ENCODE measurements around the gene SEC23A.
"Not testable (repeated sequence)": the region's sequence is repeated elsewhere in the genome, so short reads cannot be mapped to it uniquely, and the experiment has no call there.

Gene SEC23A

DNA sequence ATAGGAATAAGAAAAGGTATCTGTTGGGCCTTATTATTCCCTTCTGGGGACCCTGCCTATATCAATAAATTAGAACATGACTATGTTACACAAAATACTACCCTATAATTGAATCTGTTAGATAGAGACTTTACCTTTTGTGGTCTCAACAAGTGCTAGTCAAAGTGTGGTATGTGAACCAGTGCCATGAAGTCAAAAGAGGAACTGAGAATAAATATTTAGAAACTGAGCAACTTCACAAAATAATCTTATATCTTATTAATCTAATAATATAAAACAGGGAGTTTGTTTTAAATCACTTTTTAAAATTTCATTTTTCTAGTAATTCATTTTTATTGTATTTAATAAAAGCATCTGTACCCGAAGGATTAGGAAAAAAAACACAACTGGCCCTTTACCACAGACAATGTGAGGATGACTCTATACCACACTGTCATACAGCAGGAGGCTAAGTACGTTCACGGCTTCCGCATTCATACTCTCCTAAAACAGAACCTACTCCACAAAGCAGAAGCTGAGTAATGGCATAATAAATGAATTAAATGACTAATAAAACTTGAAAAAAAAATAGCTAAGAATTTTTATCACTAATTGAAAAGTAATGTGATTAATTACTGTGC lies 42.1 kb downstream of the SEC23A start:
- Histone ChIP-seq H3K4me2 (no peak overlapping the region), H3K27ac (no peak overlapping the region), H3K9me3 (replicated peaks in 1 of 11) (peaks cover 37 to 49% (median 44%) of the 10 kb centered on the region in 11 experiments), H3K4me3 (no peak overlapping the region), H3K9ac (no peak overlapping the region), H3K27me3 (no peaks in the 10 kb centered on the region), H4K20me1 (no peaks in the 10 kb centered on the region), H3K4me1 (no peaks in the 10 kb centered on the region), H3K36me3 (peaks cover 86 to 100% (median 96%) of the 10 kb centered on the region in 11 experiments)
- no peak for TF ChIP-seq Cebpa-rat (IDR thresholded peaks at IDR 0.05)

- peak overlapping the region in 9 of 10 experiments; percentile 11 to 37 (median 31); a peak in 11 of 20 replicates for H3K4me3 ChIP-seq
- H3K36me3 ChIP-seq = peaks cover 94 to 100% (median 99%) of the 10 kb centered on the region in 11 experiments
- H3K27ac ChIP-seq = no peak overlapping the region
- H4K20me1 ChIP-seq = no peaks in the 10 kb centered on the region
- no peak overlapping the region for H3K4me2 ChIP-seq
- no peaks in the 10 kb centered on the region for H3K4me1 ChIP-seq
- no peak overlapping the region for H3K9ac ChIP-seq
- no peaks in the 10 kb centered on the region for H3K27me3 ChIP-seq
- H3K9me3 ChIP-seq (replicated peaks in 1 of 11) = peaks cover 69 to 90% (median 86%) of the 10 kb centered on the region in 11 experiments
- no peak for TF ChIP-seq Cebpa-rat (IDR thresholded peaks at IDR 0.05)
Measured at GRCh38 chr14:39055786-39056474, 47.1 kb downstream of the SEC23A start.

DNA sequence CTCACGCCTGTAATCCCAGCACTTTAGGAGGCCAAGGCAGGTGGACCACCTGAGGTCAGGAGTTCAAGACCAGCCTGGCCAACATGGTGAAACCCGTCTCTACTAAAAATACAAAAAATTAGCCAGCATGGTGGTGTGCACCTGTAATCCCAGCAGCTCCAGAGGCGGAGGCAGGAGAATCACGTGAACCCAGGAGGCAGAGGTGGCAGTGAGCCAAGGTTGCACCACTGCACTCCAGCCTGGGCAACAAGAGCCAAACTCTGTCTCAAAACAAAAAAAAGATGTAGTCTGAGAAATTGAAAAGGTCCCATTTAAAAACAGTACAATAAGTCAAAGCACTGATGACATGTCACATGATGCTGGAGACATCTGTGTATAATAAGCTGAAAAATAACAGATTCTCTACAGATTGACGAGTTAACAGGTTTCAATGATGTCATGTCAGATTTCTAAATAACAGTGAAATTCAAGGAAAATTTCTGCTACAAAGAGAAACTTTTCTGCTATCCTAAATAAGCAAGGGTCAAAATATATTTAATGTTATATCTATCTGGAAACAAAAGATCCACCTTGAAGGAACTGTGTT lies 50.1 kb downstream of the SEC23A start:
- H3K4me1 ChIP-seq, H3K9ac ChIP-seq, H3K27me3 ChIP-seq, H4K20me1 ChIP-seq, H3K27ac ChIP-seq, H3K4me3 ChIP-seq, H3K4me2 ChIP-seq: not testable (repeated sequence)
- peaks cover 56 to 78% (median 71%) of the 10 kb centered on the region in 11 experiments for H3K9me3 ChIP-seq (replicated peaks in 1 of 11)
- peaks cover 95 to 100% (median 99%) of the 10 kb centered on the region in 11 experiments for H3K36me3 ChIP-seq

DNA sequence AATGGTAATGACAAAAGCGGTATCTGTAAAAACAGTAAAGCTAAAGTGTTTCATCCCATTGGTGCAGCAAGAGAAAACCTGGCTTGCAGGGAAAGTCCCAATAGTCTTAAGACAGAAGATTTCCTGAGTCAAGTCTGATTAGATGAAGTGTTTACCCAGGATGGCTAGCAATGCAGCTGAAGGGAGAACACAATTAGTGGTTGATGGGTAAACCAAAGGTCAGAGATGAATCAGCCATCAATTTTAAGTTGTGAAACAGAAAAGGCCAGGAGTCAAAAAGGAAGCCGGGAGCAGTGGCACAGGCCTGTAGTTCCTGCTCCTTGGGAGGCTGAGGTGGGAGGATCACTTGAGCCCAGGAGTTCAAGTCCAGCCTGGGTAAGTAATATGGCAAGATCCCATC lies 52.6 kb downstream of the SEC23A start:
- no peaks in the 10 kb centered on the region for H4K20me1 ChIP-seq
- no peaks in the 10 kb centered on the region for H3K4me1 ChIP-seq
- H3K36me3 ChIP-seq = peaks cover 95 to 100% (median 100%) of the 10 kb centered on the region in 11 experiments
- H3K9me3 ChIP-seq (replicated peaks in 1 of 11) = peaks cover 30 to 52% (median 45%) of the 10 kb centered on the region in 11 experiments
- no peak overlapping the region for H3K9ac ChIP-seq
- H3K27ac ChIP-seq = no peak overlapping the region
- no peaks in the 10 kb centered on the region for H3K27me3 ChIP-seq
- no peak overlapping the region for H3K4me2 ChIP-seq
- no peak for TF ChIP-seq Cebpa-rat (IDR thresholded peaks at IDR 0.05)
- no peak overlapping the region for H3K4me3 ChIP-seq

DNA sequence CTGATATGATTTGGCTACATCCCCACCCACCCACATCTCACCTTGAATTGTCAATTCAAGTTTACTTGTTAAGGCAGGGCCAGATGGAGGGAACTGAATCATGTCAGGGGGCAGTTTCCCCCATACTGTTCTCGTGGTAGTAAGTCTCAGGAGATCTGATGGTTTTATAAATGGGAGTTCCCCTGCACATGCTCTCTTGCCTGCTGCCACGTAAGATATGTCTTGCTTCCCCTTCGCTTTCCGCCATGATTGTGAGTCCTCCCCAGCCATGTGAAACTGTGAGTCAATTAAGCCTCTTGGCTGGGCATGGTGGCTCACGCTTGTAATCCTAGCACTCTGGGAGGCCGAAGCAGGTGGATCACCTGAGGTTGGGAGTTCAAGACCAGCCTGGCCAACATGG lies 57.1 kb downstream of the SEC23A start:
- H3K4me3 ChIP-seq, H3K4me2 ChIP-seq, H3K9ac ChIP-seq, H3K4me1 ChIP-seq, H3K27ac ChIP-seq, H3K27me3 ChIP-seq, H4K20me1 ChIP-seq: not testable (repeated sequence)
- peaks cover 0 to 14% (median 9%) of the 10 kb centered on the region in 11 experiments; a peak in 9 of 22 replicates for H3K9me3 ChIP-seq (replicated peaks in 1 of 11)
- H3K36me3 ChIP-seq = peaks cover 80 to 100% (median 93%) of the 10 kb centered on the region in 11 experiments

DNA sequence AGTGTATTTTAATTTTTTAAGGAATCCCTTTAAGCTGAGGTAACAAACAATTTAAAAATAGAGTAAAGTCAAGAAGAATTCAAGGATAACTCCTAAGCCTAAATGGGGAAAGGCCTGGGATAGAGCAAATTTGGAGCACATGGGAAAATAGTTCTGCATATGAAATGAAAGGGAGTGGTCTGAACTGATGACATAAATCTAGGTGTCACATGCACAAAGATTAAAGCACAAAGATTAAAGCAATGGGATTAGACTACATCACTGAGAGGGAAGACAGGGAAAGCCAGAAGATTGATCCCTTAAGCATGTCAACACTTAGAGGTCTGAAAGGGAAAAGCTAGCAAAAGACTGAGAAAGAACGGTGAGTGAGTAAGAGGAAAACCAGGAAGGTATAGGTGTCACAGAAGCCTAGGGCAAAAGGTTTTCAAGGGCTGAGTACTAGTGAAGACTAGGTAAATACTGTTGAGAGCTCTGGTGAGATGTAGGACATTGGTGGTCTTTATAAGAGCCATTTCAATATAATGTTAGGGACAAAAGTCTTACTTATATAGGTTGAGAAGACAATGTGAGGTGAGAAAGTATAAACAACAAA lies 59.6 kb downstream of the SEC23A start:
- Histone ChIP-seq H3K9ac (no peak overlapping the region), H3K4me2 (no peak overlapping the region), H3K9me3 (replicated peaks in 1 of 11) (peaks cover 0 to 2% (median 0%) of the 10 kb centered on the region in 11 experiments; a peak in 2 of 22 replicates), H3K4me3 (no peak overlapping the region), H4K20me1 (no peaks in the 10 kb centered on the region), H3K27ac (no peak overlapping the region), H3K36me3 (peaks cover 71 to 99% (median 88%) of the 10 kb centered on the region in 11 experiments), H3K27me3 (no peaks in the 10 kb centered on the region), H3K4me1 (peaks cover 5 to 14% (median 11%) of the 10 kb centered on the region in 10 experiments; a peak in 19 of 20 replicates)
- TF ChIP-seq Cebpa-rat (IDR thresholded peaks at IDR 0.05) = no peak

- Histone ChIP-seq H3K4me1 (peaks cover 10 to 29% (median 18%) of the 10 kb centered on the region in 10 experiments), H3K9me3 (replicated peaks in 1 of 11) (peaks cover 0 to 11% (median 0%) of the 10 kb centered on the region in 11 experiments; a peak in 6 of 22 replicates), H4K20me1 (no peaks in the 10 kb centered on the region), H3K4me3 (no peak overlapping the region), H3K27ac (no peak overlapping the region), H3K9ac (no peak overlapping the region), H3K4me2 (no peak overlapping the region), H3K36me3 (peaks cover 71 to 99% (median 88%) of the 10 kb centered on the region in 11 experiments), H3K27me3 (no peaks in the 10 kb centered on the region)
- no peak for TF ChIP-seq Cebpa-rat (IDR thresholded peaks at IDR 0.05)
Measured at GRCh38 chr14:39040529-39040928, 62.5 kb downstream of the SEC23A start.

GRCh38 chr14:39038542-39038941 lies 64.5 kb downstream of the SEC23A start:
- no peak for TF ChIP-seq Cebpa-rat (IDR thresholded peaks at IDR 0.05)
- Histone ChIP-seq H3K27me3 (no peaks in the 10 kb centered on the region), H3K9me3 (replicated peaks in 1 of 11) (peaks cover 0 to 11% (median 0%) of the 10 kb centered on the region in 11 experiments; a peak in 6 of 22 replicates), H3K4me2 (peak overlapping the region in 10 of 11 experiments; percentile 7 to 70 (median 44); a peak in 19 of 22 replicates), H3K4me1 (peaks cover 10 to 29% (median 19%) of the 10 kb centered on the region in 10 experiments), H4K20me1 (no peaks in the 10 kb centered on the region), H3K27ac (no peak overlapping the region), H3K36me3 (peaks cover 70 to 99% (median 84%) of the 10 kb centered on the region in 11 experiments), H3K4me3 (no peak overlapping the region), H3K9ac (no peak overlapping the region)

DNA sequence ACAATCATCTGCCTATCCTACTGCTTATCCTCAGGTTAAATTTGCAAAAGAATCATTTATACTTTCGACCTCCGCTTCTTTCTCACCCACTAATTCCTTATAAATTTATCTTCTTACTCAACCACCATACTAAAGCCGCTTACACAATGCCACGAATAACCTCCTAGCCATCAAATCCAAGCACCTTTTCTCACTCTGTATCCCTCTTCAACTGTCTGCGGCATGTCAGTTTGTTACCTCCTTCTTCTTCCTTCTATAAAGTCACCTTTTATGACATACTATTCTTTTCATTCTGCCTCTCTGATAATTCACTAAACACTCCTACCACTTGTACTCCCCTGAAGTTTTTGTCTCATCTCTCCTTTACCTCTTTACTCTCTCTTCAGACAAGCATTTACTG lies 66.3 kb downstream of the SEC23A start:
- no peaks in the 10 kb centered on the region for H4K20me1 ChIP-seq
- peaks cover 63 to 98% (median 83%) of the 10 kb centered on the region in 11 experiments for H3K36me3 ChIP-seq
- peaks cover 0 to 11% (median 0%) of the 10 kb centered on the region in 11 experiments; a peak in 6 of 22 replicates for H3K9me3 ChIP-seq (replicated peaks in 1 of 11)
- H3K27ac ChIP-seq = no peak overlapping the region
- H3K9ac ChIP-seq = no peak overlapping the region
- no peak overlapping the region for H3K4me3 ChIP-seq
- no peak for TF ChIP-seq Cebpa-rat (IDR thresholded peaks at IDR 0.05)
- H3K4me1 ChIP-seq = peaks cover 10 to 29% (median 19%) of the 10 kb centered on the region in 10 experiments
- H3K4me2 ChIP-seq = no peak overlapping the region; a peak in 1 of 22 replicates
- no peaks in the 10 kb centered on the region for H3K27me3 ChIP-seq
